NCI-H1417 (cell line): ENCODE results near the gene PIK3R1.

ENCODE experiments used
- DNase-seq, 3 experiments: peaks; one replicate each; lab custom pipeline; 2025; lab: John Stamatoyannopoulos, UW

The PIK3R1 gene

GRCh38 chr5:68215208-68215897 is at the start of gene PIK3R1:
TSS of gene PIK3R1 (plus strand) at chr5:68215756. CDS start at chr5:68226676, 10,920 bp downstream.
- peak; percentile 93 to 98 (median 94) for DNase-seq

- DNase-seq: no peak
Observed at GRCh38 chr5:68167195-68167651, 48.3 kb upstream of the PIK3R1 start.

DNA sequence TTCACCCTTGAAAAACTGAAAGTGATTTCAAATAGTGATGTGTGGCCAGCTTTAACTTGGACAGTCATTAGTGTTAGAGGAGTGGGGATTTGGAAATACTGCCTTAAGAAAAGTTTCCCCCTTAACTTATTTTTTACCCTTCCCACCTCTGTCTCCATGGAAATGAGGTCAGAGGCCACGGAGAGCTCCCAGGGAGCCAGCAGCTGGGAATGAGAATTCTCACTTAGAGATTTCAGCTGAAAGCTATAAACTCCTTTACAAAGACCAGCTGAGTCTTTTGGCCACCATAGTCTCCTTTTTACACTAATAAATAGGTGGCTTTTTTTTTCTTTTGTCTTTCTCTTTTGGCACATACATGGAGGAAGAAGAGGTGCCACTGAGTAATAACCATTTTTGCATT is 45.7 kb upstream of the PIK3R1 start:
- DNase-seq: peak in 1 of 3 experiments; percentile 1

- DNase-seq: no peak
Observed at GRCh38 chr5:68170826-68171558, 44.6 kb upstream of the PIK3R1 start.

DNA sequence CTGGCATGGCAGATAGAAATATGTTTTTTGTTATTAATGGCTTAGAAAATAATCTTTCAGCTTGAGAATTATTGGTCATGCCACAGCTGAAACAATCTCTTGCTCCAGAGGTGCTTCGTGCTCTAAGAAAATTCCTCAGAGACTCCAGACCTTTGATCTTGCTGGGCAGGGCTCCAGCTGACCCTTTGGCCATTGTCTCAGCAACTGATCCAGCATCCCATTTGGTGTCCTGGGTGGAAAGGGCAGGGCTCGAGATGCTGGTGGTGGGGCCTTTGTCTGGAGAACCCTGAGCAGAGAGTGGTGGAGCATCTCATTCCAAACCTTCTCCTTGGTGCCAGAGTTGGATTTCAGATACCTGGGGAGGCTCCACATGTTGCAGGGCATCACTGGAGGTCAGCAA is 43.2 kb upstream of the PIK3R1 start:
- DNase-seq: no peak

DNA sequence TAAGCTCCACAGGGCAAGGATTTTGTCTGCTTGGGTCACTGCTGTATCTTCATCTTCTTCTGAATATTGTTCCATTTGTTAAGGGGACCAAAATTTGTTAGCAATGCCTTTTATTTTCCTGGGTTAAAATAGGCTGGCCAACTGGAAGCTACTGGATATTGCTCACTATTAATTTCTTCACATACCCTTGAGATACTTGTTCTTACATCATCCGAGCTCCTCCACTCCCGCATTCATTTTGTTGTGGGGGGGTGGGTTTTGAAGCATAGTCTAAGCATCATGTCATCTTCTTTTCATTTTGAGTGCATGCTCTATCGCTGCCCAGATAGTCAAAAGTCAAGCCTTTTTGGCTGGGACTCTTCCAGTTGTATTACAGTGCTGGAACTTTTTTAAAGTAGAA is 42.5 kb upstream of the PIK3R1 start:
- no peak for DNase-seq

GRCh38 chr5:68176253-68176652 is 39.3 kb upstream of the PIK3R1 start:
- no peak for DNase-seq

DNA sequence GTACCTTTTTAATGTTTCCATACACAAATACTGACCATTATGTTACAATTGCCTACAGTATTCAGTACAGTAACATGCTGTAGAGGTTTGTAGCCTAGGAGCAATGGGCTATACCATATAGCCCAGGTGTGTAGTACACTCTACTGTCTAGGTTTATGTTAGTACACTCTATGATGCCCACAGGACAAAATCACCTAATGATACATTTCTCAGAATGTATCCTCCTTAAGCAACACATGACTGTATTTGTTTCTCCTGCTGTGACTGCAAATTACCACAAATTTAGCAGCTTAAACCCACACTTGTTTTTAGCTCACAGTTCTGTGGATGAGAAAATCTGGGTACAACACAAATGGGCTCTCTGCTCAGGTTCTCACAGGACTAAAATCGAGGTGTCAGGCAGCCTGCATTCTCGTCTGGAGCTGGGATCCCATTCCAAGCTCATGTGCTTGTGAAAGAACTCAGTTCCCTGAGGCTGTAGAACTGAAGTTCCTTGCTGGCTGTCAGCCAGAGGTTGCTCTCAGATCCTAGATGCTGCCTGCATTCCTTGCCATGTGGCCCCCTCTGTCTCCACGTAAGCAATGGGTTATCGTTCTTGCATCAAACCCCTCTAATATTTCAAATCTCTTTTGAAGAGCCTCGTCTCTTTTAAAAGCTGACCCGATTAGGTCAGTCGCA is 38.6 kb upstream of the PIK3R1 start:
- no peak for DNase-seq

GRCh38 chr5:68177676-68178075 is 37.9 kb upstream of the PIK3R1 start:
- no peak for DNase-seq

DNA sequence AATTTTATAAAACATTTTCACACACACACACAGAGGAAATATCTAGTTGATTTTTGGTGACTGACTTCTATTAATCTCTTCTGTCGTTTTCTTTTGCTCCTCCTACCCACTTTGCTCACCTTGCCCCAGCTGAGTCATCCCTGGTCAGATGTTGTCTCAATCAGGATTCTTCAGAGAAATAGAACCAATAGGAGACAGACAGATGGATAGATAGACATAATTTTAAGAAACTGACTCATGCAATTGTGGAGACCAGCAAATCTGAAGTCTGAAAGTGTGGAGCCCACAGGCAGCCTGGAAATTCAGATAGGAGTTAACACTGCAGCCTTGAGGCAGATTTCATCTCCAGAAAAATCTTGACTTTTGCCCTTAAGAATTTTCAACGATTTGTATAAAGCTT is 37.0 kb upstream of the PIK3R1 start:
- DNase-seq: no peak

GRCh38 chr5:68180121-68181038 is 35.2 kb upstream of the PIK3R1 start:
- no peak for DNase-seq

DNA sequence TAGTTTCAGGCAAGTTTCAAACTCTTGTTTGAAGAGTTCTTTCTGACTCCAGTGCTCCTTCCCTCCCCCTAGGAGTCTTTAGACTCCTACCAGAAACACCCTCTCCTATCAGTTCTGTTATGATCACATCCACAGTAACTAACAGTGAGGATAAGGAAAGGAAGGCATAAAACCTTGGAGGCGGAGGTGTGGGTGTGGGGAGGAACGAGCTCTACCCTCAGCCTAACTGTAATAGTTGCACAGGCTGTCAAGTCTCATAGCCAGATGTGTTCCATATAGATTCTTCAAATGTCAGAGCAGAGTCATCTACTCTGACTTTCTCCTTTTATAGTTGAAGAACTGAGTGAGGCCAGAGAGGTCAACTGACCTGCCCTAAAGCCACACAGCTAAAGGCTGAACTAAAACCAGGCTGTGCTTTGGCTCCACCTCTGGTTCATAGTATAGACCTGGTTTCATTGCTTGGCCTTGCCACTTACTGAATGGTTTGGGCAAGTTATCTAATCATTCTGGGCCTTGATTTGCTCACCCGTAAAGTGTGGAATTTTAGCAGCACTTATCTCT is 34.4 kb upstream of the PIK3R1 start:
- DNase-seq: no peak

- DNase-seq: no peak
Observed at GRCh38 chr5:68182094-68182493, 33.5 kb upstream of the PIK3R1 start.

GRCh38 chr5:68182534-68182933 is 33.0 kb upstream of the PIK3R1 start:
- no peak for DNase-seq

DNA sequence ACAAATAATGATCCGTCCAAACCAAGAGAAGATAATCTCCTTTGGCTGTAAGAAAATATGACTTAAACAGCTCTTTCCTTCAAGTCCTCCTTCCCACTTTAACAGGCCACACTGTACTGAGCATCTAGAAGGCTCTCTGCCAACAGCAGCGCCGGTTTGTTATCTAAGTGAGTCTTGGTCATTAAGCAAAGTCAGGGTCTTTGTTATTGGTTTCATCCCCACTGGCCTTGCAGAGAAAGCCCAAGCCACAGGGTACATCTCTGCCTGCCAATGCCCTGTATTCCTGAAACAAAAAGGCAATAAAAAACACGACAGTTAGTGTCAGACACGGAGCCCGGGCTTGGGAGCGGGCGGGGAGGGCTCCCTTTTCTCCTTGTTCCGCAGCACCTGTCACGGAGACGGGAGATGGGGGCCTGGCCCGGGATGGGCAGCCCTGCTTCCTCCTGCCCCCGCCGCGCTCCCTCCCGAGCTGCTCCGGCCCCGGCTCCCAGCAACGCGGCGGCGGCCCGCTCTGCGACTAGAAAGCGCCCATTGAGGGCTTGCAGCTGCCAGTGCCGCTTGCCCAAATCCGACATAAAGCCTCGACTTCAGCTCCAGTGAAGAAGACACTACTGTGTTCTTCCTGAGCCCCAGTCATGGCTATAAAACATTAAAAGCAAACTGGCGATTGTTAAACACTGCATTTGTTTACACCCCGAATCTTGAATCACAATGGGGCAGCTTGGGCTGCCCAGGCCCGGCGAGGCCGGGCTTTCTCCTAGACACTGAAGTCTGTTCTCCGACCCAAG is 28.1 kb upstream of the PIK3R1 start:
- no peak for DNase-seq

DNA sequence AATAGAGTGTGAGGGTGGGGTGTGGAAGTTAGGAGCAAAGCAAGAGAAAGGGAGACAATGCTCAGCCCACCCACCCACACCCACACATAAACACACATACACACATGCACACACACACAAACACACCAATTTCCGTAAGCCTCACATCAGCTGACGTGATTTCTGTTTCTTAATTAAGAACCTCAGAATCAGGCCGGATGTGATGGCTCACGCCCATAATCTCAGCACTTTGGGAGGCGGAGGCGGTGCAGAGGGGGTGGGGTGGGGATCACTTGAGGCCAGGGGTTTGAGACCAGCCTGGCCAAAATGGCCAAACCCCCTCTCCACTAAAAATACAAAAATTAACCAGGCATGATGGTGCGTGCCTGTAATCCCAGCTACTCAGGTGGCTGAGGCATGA is 26.4 kb upstream of the PIK3R1 start:
- DNase-seq: no peak

- peak in 2 of 3 experiments; percentile 1 to 45 for DNase-seq
Observed at GRCh38 chr5:68189613-68190012, 25.9 kb upstream of the PIK3R1 start.

GRCh38 chr5:68190619-68191018 is 24.9 kb upstream of the PIK3R1 start:
- peak in 2 of 3 experiments; percentile 5 to 33 for DNase-seq

GRCh38 chr5:68191083-68191791 is 24.3 kb upstream of the PIK3R1 start:
- DNase-seq: peak in 2 of 3 experiments; percentile 10 to 67

GRCh38 chr5:68192679-68193060 is 22.9 kb upstream of the PIK3R1 start:
- DNase-seq: no peak
